Effector memory CD4-positive, alpha-beta T cell (primary cell): ENCODE measurements around the gene KRTAP5-7.
"Not testable (repeated sequence)": the region's sequence is repeated elsewhere in the genome, so short reads cannot be mapped to it uniquely, and the experiment has no call there.

ENCODE experiments used
- DNase-seq, 3 donors: peaks; one replicate each; pipeline ENCODE4 v3.0.0-alpha.2; 2020
- H3K27ac ChIP-seq: 2 replicates; pipeline ENCODE4 v1.7.0; 2013; ENCODE audit warnings: mild to moderate bottlenecking, low read length, moderate library complexity; ENCODE audit not compliant: insufficient read depth, poor library complexity, severe bottlenecking
- H3K27me3 ChIP-seq: replicated peaks from 2 replicates; pipeline ENCODE4 v1.7.0; 2013; ENCODE audit warnings: mild to moderate bottlenecking, low read length; ENCODE audit not compliant: insufficient read depth, control insufficient read depth, poor library complexity, severe bottlenecking
- H3K36me3 ChIP-seq: 2 replicates; pipeline ENCODE4 v1.7.0; 2013; ENCODE audit warnings: mild to moderate bottlenecking, low read length, moderate library complexity; ENCODE audit not compliant: control insufficient read depth, insufficient read depth
- H3K4me1 ChIP-seq: 2 replicates; pipeline ENCODE4 v1.7.0; 2013; ENCODE audit warnings: low read length, mild to moderate bottlenecking; ENCODE audit not compliant: control insufficient read depth, insufficient read depth, poor library complexity, severe bottlenecking
- H3K4me3 ChIP-seq: 2 replicates; pipeline ENCODE4 v1.7.0; 2013; ENCODE audit warnings: low read length, low read depth, mild to moderate bottlenecking; ENCODE audit not compliant: insufficient read depth, poor library complexity, severe bottlenecking
- H3K9me3 ChIP-seq: 2 replicates; pipeline ENCODE4 v1.7.0; 2013; ENCODE audit warnings: mild to moderate bottlenecking, low read length, moderate library complexity; ENCODE audit not compliant: control insufficient read depth
- total RNA-seq, 3 donors: gene quantifications; one replicate each; lab custom pipeline; 2026; lab: John Stamatoyannopoulos, UW

KRTAP5-7 gene
- total RNA-seq, result 0 reads per million in 3 donors

DNA sequence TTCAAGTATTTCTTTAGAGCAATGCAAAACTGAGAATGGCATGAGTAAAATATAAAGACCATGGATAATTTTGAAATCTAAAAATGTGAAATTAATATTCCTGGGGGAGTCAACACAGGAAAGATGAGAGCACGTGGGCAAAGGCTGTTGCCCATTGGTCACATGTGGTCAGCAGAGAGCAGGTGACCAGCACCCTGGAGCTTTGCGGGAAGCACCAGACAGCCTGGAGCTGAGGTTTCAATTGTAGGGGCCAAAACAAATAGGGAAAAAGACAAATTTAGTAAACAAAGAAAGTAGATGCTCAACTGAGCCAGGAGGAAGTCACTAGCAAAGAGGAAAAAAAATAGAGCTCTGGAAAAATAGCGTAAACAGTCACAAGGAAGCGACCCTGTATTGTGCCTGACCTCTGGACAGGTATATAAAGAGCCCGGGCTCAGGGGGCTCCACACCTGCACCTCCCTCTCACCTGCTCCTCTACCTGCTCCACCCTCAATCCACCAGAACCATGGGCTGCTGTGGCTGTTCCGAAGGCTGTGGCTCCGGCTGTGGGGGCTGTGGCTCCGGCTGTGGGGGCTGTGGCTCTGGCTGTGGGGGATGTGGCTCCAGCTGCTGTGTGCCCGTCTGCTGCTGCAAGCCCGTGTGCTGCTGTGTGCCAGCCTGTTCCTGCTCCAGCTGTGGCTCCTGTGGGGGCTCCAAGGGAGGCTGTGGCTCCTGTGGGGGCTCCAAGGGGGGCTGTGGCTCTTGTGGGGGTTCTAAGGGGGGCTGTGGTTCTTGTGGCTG lies at the start of gene KRTAP5-7:
Gene KRTAP5-7, plus strand, starts transcription at position 472 of the 780 bp plus-strand sequence. Its CDS starts 34 bp downstream, at position 506.
- H3K4me3 ChIP-seq, H3K9me3 ChIP-seq, DNase-seq, H3K27me3 ChIP-seq, H3K4me1 ChIP-seq, H3K36me3 ChIP-seq, H3K27ac ChIP-seq: not testable (repeated sequence)

DNA sequence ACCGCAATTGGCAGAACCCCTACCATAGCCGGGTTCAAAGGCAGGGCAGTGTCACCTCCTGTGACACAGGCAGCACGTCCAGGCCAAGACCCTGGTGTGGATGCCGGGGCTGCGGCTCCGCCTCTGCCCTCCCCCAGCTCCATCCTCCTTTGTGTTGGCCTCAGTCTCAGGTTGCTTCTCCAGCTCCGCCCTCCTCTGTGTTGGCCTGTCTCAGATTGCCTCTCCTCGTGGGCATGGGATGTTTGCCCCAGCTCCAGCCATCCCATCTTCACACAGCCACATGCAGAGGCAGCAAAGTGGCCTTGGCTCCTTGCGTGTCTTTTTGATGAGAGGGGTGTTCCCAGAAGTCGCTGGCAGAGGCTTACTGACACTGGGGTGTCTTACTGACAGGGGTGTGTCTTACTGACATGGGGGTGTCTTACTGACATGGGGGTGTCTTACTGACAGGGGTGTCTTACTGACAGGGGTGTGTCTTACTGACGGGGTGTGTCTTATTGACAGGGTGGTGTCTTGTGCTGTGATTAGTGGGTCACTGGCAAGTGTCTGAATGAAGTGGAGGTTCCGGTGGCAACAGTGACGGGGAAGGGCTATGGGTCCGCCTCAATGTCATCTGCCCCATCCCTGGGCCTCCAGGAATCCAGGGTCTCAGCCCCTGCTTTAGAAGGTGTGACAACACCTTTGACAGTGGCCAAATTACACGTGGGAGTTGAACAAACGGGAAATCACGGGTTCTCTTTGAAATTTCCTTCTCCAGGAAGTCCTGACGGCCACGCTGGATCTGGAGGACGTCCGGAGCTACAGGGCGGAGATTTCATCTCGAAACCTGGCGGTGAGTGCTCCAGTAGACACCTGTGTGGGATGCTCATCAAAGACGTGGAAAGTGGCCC lies 49.2 kb upstream of the KRTAP5-7 start:
- H3K4me1 ChIP-seq, result no peaks in the 10 kb centered on the region
- peaks cover 91% of the 10 kb centered on the region for H3K36me3 ChIP-seq
- no peak overlapping the region for H3K27ac ChIP-seq
- DNase-seq, result no peak
- no peaks in the 10 kb centered on the region for H3K27me3 ChIP-seq
- no peaks in the 10 kb centered on the region for H3K9me3 ChIP-seq
- H3K4me3 ChIP-seq, result no peak overlapping the region

GRCh38 chr11:71478528-71478840 lies 48.6 kb upstream of the KRTAP5-7 start:
- DNase-seq, result no peak
- no peak overlapping the region for H3K4me3 ChIP-seq
- H3K36me3 ChIP-seq, result peaks cover 91% of the 10 kb centered on the region
- no peaks in the 10 kb centered on the region for H3K4me1 ChIP-seq
- H3K27me3 ChIP-seq, result no peaks in the 10 kb centered on the region
- H3K27ac ChIP-seq, result no peak overlapping the region
- no peaks in the 10 kb centered on the region for H3K9me3 ChIP-seq

- no peaks in the 10 kb centered on the region for H3K9me3 ChIP-seq
- DNase-seq, result no peak
- no peaks in the 10 kb centered on the region for H3K4me1 ChIP-seq
- H3K27me3 ChIP-seq, result no peaks in the 10 kb centered on the region
- H3K36me3 ChIP-seq, result peaks cover 95% of the 10 kb centered on the region
- H3K4me3 ChIP-seq, result no peak overlapping the region
- H3K27ac ChIP-seq, result no peak overlapping the region
These were observed 45.7 kb upstream of the KRTAP5-7 start for GRCh38 chr11:71481101-71481960.

DNA sequence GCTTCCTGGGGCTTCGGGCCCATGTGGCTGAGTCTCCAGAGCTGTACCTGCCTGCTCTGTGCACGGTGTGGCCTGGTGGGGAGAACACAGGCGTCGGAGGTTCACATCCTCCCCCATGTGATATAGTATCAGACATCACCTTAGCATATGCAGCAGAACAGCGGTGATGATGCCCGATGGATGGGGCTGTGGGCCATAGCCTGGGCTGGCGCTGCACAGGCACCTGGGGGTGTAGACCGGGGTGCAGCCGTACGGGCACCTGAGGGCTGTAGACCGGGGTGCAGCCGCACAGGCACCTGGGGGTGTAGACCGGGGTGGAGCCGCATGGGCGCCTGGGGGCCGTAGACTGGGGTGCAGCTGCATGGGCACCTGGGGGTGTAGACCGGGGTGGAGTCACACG lies 44.9 kb upstream of the KRTAP5-7 start:
- Histone ChIP-seq H3K27ac (no peak overlapping the region), H3K4me1 (no peaks in the 10 kb centered on the region), H3K36me3 (peaks cover 89% of the 10 kb centered on the region), H3K9me3 (no peaks in the 10 kb centered on the region), H3K27me3 (no peaks in the 10 kb centered on the region), H3K4me3 (no peak overlapping the region)
- no peak for DNase-seq

- DNase-seq, result no peak
- Histone ChIP-seq H3K4me1 (no peaks in the 10 kb centered on the region), H3K27ac (no peak overlapping the region), H3K9me3 (no peaks in the 10 kb centered on the region), H3K36me3 (peaks cover 84% of the 10 kb centered on the region), H3K27me3 (no peaks in the 10 kb centered on the region), H3K4me3 (no peak overlapping the region)
These were observed 44.2 kb upstream of the KRTAP5-7 start for GRCh38 chr11:71482746-71483364.

- Histone ChIP-seq H3K4me3 (no peak overlapping the region), H3K27ac (no peak overlapping the region), H3K36me3 (peaks cover 81% of the 10 kb centered on the region), H3K27me3 (no peaks in the 10 kb centered on the region), H3K9me3 (no peaks in the 10 kb centered on the region), H3K4me1 (no peaks in the 10 kb centered on the region)
- no peak for DNase-seq
These were observed 43.4 kb upstream of the KRTAP5-7 start for GRCh38 chr11:71483692-71484091.

- Histone ChIP-seq H3K4me1 (no peaks in the 10 kb centered on the region), H3K27me3 (no peaks in the 10 kb centered on the region), H3K4me3 (no peak overlapping the region), H3K36me3 (peaks cover 74% of the 10 kb centered on the region), H3K9me3 (no peaks in the 10 kb centered on the region), H3K27ac (no peak overlapping the region)
- DNase-seq, result no peak
These were observed 42.6 kb upstream of the KRTAP5-7 start for GRCh38 chr11:71484248-71485062.

DNA sequence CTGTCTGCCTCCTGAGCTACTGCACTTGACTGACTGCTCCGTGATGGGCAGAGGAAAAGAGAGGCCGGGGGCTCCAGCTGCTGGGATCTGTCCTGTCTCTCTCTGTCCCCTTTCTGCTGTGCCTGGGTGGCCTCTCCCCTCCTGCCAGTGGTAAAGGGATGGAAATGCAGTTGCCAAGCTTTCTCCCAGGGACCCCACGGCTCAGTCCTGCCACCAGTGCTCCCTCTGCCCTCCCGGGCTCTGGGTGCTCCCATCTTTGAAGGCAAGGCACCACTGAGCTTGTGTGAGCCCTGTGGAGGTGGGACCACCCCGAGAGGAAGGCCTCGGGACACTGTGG lies 42.0 kb upstream of the KRTAP5-7 start:
- no peaks in the 10 kb centered on the region for H3K9me3 ChIP-seq
- H3K4me1 ChIP-seq, result no peaks in the 10 kb centered on the region
- no peaks in the 10 kb centered on the region for H3K27me3 ChIP-seq
- no peak overlapping the region for H3K27ac ChIP-seq
- peaks cover 72% of the 10 kb centered on the region for H3K36me3 ChIP-seq
- no peak for DNase-seq
- H3K4me3 ChIP-seq, result no peak overlapping the region
